ENCODE measurements around the gene MLYCD.

MLYCD gene

GRCh38 chr16:83955218-83956130, 56.6 kb downstream of the MLYCD start:
- peaks cover 24 to 33% of the 10 kb centered on the region in 2 experiments for H3K4me1 ChIP-seq (ENCODE audit: control insufficient read depth in 1 of 2, insufficient read depth in 1 of 2, low read depth in 1 of 2, low read length in 1 of 2)
- peaks cover 27% of the 10 kb centered on the region for H3K27me3 ChIP-seq
- no peaks in the 10 kb centered on the region for H3K9me3 ChIP-seq
- no peaks in the 10 kb centered on the region for H3K36me3 ChIP-seq
- H3K27ac ChIP-seq: no peak overlapping the region
- no peak for TF ChIP-seq CTCF (IDR thresholded peaks at IDR 0.05)
- no peak overlapping the region for H3K4me3 ChIP-seq (ENCODE audit: low read depth in 1 of 2, low read length in 1 of 2)

GRCh38 chr16:83956336-83957289, 57.7 kb downstream of the MLYCD start:
- peak; percentile 88 for TF ChIP-seq CTCF (IDR thresholded peaks at IDR 0.05)
- H3K27me3 ChIP-seq: peaks cover 27% of the 10 kb centered on the region
- no peaks in the 10 kb centered on the region for H3K9me3 ChIP-seq
- H3K27ac ChIP-seq: no peak overlapping the region
- peaks cover 24 to 33% of the 10 kb centered on the region in 2 experiments for H3K4me1 ChIP-seq (ENCODE audit: control insufficient read depth in 1 of 2, insufficient read depth in 1 of 2, low read depth in 1 of 2, low read length in 1 of 2)
- no peaks in the 10 kb centered on the region for H3K36me3 ChIP-seq
- H3K4me3 ChIP-seq (ENCODE audit: low read depth in 1 of 2, low read length in 1 of 2): no peak overlapping the region

GRCh38 chr16:83957296-83957855, 58.5 kb downstream of the MLYCD start:
- peaks cover 24 to 32% of the 10 kb centered on the region in 2 experiments for H3K4me1 ChIP-seq (ENCODE audit: control insufficient read depth in 1 of 2, insufficient read depth in 1 of 2, low read depth in 1 of 2, low read length in 1 of 2)
- H3K4me3 ChIP-seq (ENCODE audit: low read depth in 1 of 2, low read length in 1 of 2): no peak overlapping the region
- peaks cover 27% of the 10 kb centered on the region for H3K27me3 ChIP-seq
- no peaks in the 10 kb centered on the region for H3K9me3 ChIP-seq
- no peak overlapping the region for H3K27ac ChIP-seq
- no peak for TF ChIP-seq CTCF (IDR thresholded peaks at IDR 0.05)
- no peaks in the 10 kb centered on the region for H3K36me3 ChIP-seq

GRCh38 chr16:83958137-83958845, 59.4 kb downstream of the MLYCD start:
- H3K36me3 ChIP-seq: no peaks in the 10 kb centered on the region

More at GRCh38 chr16:83958137-83958845, 59.4 kb downstream of the MLYCD start:
- H3K27ac ChIP-seq: no peak overlapping the region
- H3K9me3 ChIP-seq: no peaks in the 10 kb centered on the region
- no peak for TF ChIP-seq CTCF (IDR thresholded peaks at IDR 0.05)
- H3K4me1 ChIP-seq (ENCODE audit: control insufficient read depth in 1 of 2, insufficient read depth in 1 of 2, low read depth in 1 of 2, low read length in 1 of 2): peaks cover 15 to 23% of the 10 kb centered on the region in 2 experiments
- H3K27me3 ChIP-seq: peaks cover 27% of the 10 kb centered on the region
- H3K4me3 ChIP-seq (ENCODE audit: low read depth in 1 of 2, low read length in 1 of 2): no peak overlapping the region
